Trophoblast cell (in vitro differentiated cells and primary cell): ENCODE data around the gene TNS3.

Experiments
- DNase-seq, 2 donors: peaks; one replicate each; pipeline ENCODE4 v3.0.0-alpha.2; 2016
- H2AFZ ChIP-seq: 2 replicates; pipeline ENCODE4 v1.6.1; 2013; ENCODE audit warnings: low read length, moderate library complexity, mild to moderate bottlenecking; ENCODE audit not compliant: insufficient read depth, poor library complexity
- H2AK5ac ChIP-seq: 2 replicates; pipeline ENCODE4 v1.6.1; 2013; ENCODE audit warnings: mild to moderate bottlenecking, low read length
- H2BK120ac ChIP-seq: 2 replicates; pipeline ENCODE4 v1.6.1; 2013; ENCODE audit warnings: low read length, mild to moderate bottlenecking, moderate library complexity; ENCODE audit not compliant: insufficient read depth, poor library complexity
- H2BK12ac ChIP-seq: 2 replicates; pipeline ENCODE4 v1.6.1; 2013; ENCODE audit warnings: mild to moderate bottlenecking, low read length, moderate library complexity
- H2BK5ac ChIP-seq: 2 replicates; pipeline ENCODE4 v1.6.1; 2013; ENCODE audit warnings: low read length, low read depth, moderate library complexity, mild to moderate bottlenecking; ENCODE audit not compliant: poor library complexity
- H3K14ac ChIP-seq: 2 replicates; pipeline ENCODE4 v1.6.1; 2013; ENCODE audit warnings: mild to moderate bottlenecking, low read length
- H3K18ac ChIP-seq: 2 replicates; pipeline ENCODE4 v1.6.1; 2013; ENCODE audit warnings: mild to moderate bottlenecking, low read length
- H3K23ac ChIP-seq: 2 replicates; pipeline ENCODE4 v1.6.1; 2013; ENCODE audit warnings: low read length
- H3K27ac ChIP-seq: 2 replicates; pipeline ENCODE4 v1.5.1; 2013; ENCODE audit warnings: low read depth, mild to moderate bottlenecking, inconsistent platforms, low read length, moderate library complexity
- H3K27me3 ChIP-seq: 2 replicates; pipeline ENCODE4 v1.6.1; 2013; ENCODE audit warnings: inconsistent platforms, mild to moderate bottlenecking, low read length, moderate library complexity; ENCODE audit not compliant: insufficient read depth
- H3K36me3 ChIP-seq, 2 experiments: 1 replicate in 1 of 2; 2 replicates in 1 of 2; pipeline ENCODE4 v1.6.1; 2013; ENCODE audit warnings: low read length in 2 of 2, mild to moderate bottlenecking in 2 of 2, moderate library complexity in 1 of 2; ENCODE audit not compliant: insufficient read depth in 2 of 2, control insufficient read depth in 1 of 2
- H3K4ac ChIP-seq: 2 replicates; pipeline ENCODE4 v1.6.1; 2013; ENCODE audit warnings: low read depth, mild to moderate bottlenecking, low read length, moderate library complexity
- H3K4me1 ChIP-seq, 2 experiments: 1 replicate in 1 of 2; 2 replicates in 1 of 2; pipeline ENCODE4 v1.6.1; 2013; ENCODE audit warnings: low read length in 2 of 2, mild to moderate bottlenecking in 2 of 2, moderate library complexity in 1 of 2; ENCODE audit not compliant: insufficient read depth in 2 of 2, control insufficient read depth in 1 of 2
- H3K4me2 ChIP-seq: 2 replicates; pipeline ENCODE4 v1.6.1; 2013; ENCODE audit warnings: inconsistent platforms, mild to moderate bottlenecking, low read length, moderate library complexity
- H3K4me3 ChIP-seq: 2 replicates; pipeline ENCODE4 v1.5.1; 2013; ENCODE audit warnings: mild to moderate bottlenecking, low read depth, low read length, inconsistent platforms
- H3K79me1 ChIP-seq: one replicate; pipeline ENCODE4 v1.6.1; 2013; ENCODE audit warnings: low read length
- H3K79me2 ChIP-seq: 2 replicates; pipeline ENCODE4 v1.6.1; 2013; ENCODE audit warnings: low read length, mild to moderate bottlenecking; ENCODE audit not compliant: control insufficient read depth, insufficient read depth, poor library complexity
- H3K9ac ChIP-seq: 2 replicates; pipeline ENCODE4 v1.6.1; 2013; ENCODE audit warnings: mild to moderate bottlenecking, low read length
- H3K9me3 ChIP-seq: 2 replicates; pipeline ENCODE4 v1.6.1; 2013; ENCODE audit warnings: low read depth, mild to moderate bottlenecking, control low read depth, inconsistent platforms, low read length; ENCODE audit not compliant: insufficient read depth
- H4K12ac ChIP-seq: 2 replicates; pipeline ENCODE4 v1.6.1; 2013; ENCODE audit warnings: low read depth, mild to moderate bottlenecking, low read length, moderate library complexity
- H4K8ac ChIP-seq: 2 replicates; pipeline ENCODE4 v1.6.1; 2013; ENCODE audit warnings: low read depth, mild to moderate bottlenecking, low read length, moderate library complexity
- H4K91ac ChIP-seq: one replicate; pipeline ENCODE4 v1.6.1; 2013; ENCODE audit warnings: low read depth, mild to moderate bottlenecking, low read length, moderate library complexity
- WGBS: extraction: QIAGEN DNeasy Blood & Tissue Kit; methylation state at CpG from one replicate; pipeline ENCODE4 v1.1.7; 2013; ENCODE audit warnings: missing lambda C conversion rate; ENCODE audit not compliant: insufficient read length, insufficient coverage; ENCODE audit errors: extremely low coverage; 5-methylcytosine and 5-hydroxymethylcytosine counted together

TNS3 gene

GRCh38 chr7:47557317-47557693 is 24.6 kb downstream of the TNS3 start:
- no CpG with 5 or more reads among the region's 4 CpGs for WGBS
- peak overlapping the region; percentile 43 for H3K14ac ChIP-seq
- no peaks in the 10 kb centered on the region for H3K27me3 ChIP-seq
- peaks cover 34 to 50% of the 10 kb centered on the region in 2 experiments for H3K4me1 ChIP-seq
- H2BK120ac ChIP-seq: peak overlapping the region; percentile 71
- H3K36me3 ChIP-seq: peaks cover 10 to 18% of the 10 kb centered on the region in 2 experiments
- H2BK5ac ChIP-seq: peak overlapping the region; percentile 87
- peak overlapping the region; percentile 95 for H3K27ac ChIP-seq
- peak overlapping the region; percentile 1 for H2AK5ac ChIP-seq
- H3K18ac ChIP-seq: peak overlapping the region; percentile 66
- H3K4me2 ChIP-seq: no peak overlapping the region
- H3K23ac ChIP-seq: no peak overlapping the region
- H3K79me1 ChIP-seq: peaks cover 46% of the 10 kb centered on the region
- peak overlapping the region; percentile 78 for H4K91ac ChIP-seq
- peak overlapping the region; percentile 25 for H3K4ac ChIP-seq
- H4K12ac ChIP-seq: no peak overlapping the region
- no peak overlapping the region for H3K4me3 ChIP-seq
- peak; percentile 83 to 96 for DNase-seq
- no peak overlapping the region for H2AFZ ChIP-seq
- no peaks in the 10 kb centered on the region for H3K9me3 ChIP-seq
- no peak overlapping the region for H3K9ac ChIP-seq
- H2BK12ac ChIP-seq: peak overlapping the region; percentile 1
- H3K79me2 ChIP-seq: peaks cover 26% of the 10 kb centered on the region
- H4K8ac ChIP-seq: peak overlapping the region; percentile 40

GRCh38 chr7:47556511-47557180 is 25.3 kb downstream of the TNS3 start:
- Histone ChIP-seq H2AK5ac (peak overlapping the region; percentile 1), H2BK120ac (peak overlapping the region; percentile 71), H3K14ac (peak overlapping the region; percentile 59), H3K27me3 (no peaks in the 10 kb centered on the region), H4K12ac (no peak overlapping the region), H3K9me3 (no peaks in the 10 kb centered on the region), H3K4me3 (no peak overlapping the region), H3K4me1 (peaks cover 34 to 48% of the 10 kb centered on the region in 2 experiments), H4K91ac (peak overlapping the region; percentile 78), H3K79me1 (peaks cover 46% of the 10 kb centered on the region), H2BK5ac (peak overlapping the region; percentile 7), H3K4me2 (peak overlapping the region; percentile 2), H3K18ac (peak overlapping the region; percentile 66), H3K23ac (no peak overlapping the region), H3K4ac (peak overlapping the region; percentile 25), H2AFZ (peak overlapping the region; percentile 19), H3K36me3 (peaks cover 10 to 20% of the 10 kb centered on the region in 2 experiments), H2BK12ac (peak overlapping the region; percentile 1), H3K27ac (peak overlapping the region; percentile 95), H3K9ac (no peak overlapping the region), H3K79me2 (peaks cover 26% of the 10 kb centered on the region), H4K8ac (peak overlapping the region; percentile 40)
- WGBS: no CpG with 5 or more reads among the region's 13 CpGs
- DNase-seq: peak in 1 of 2 donors; percentile 57

GRCh38 chr7:47553309-47553708 is 28.6 kb downstream of the TNS3 start:
- H2AFZ ChIP-seq: no peak overlapping the region
- peaks cover 15% of the 10 kb centered on the region for H3K79me2 ChIP-seq
- no peak overlapping the region for H2AK5ac ChIP-seq
- WGBS: no CpG with 5 or more reads among the region's 2 CpGs
- H3K27me3 ChIP-seq: no peaks in the 10 kb centered on the region
- H3K79me1 ChIP-seq: peaks cover 19% of the 10 kb centered on the region
- H3K14ac ChIP-seq: no peak overlapping the region
- H2BK5ac ChIP-seq: no peak overlapping the region
- no peak overlapping the region for H4K8ac ChIP-seq
- peaks cover 20 to 26% of the 10 kb centered on the region in 2 experiments for H3K36me3 ChIP-seq
- H2BK12ac ChIP-seq: no peak overlapping the region
- no peak overlapping the region for H3K23ac ChIP-seq
- no peak overlapping the region for H3K18ac ChIP-seq
- no peak overlapping the region for H3K4me2 ChIP-seq
- no peak overlapping the region for H2BK120ac ChIP-seq
- peaks cover 20 to 36% of the 10 kb centered on the region in 2 experiments for H3K4me1 ChIP-seq
- no peak overlapping the region for H4K91ac ChIP-seq
- no peak overlapping the region for H3K27ac ChIP-seq
- H3K9ac ChIP-seq: no peak overlapping the region
- DNase-seq: peak in 1 of 2 donors; percentile 0
- peak overlapping the region; percentile 33 for H3K4ac ChIP-seq
- H3K4me3 ChIP-seq: no peak overlapping the region
- H4K12ac ChIP-seq: no peak overlapping the region
- H3K9me3 ChIP-seq: no peaks in the 10 kb centered on the region

GRCh38 chr7:47552621-47553020 is 29.3 kb downstream of the TNS3 start:
- no peaks in the 10 kb centered on the region for H3K27me3 ChIP-seq
- WGBS: no CpG with 5 or more reads among the region's 3 CpGs
- no peak overlapping the region for H2BK5ac ChIP-seq
- H2BK12ac ChIP-seq: no peak overlapping the region
- H4K8ac ChIP-seq: no peak overlapping the region
- H2AFZ ChIP-seq: no peak overlapping the region
- no peak overlapping the region for H4K12ac ChIP-seq
- no peak overlapping the region for H4K91ac ChIP-seq
- no peak overlapping the region for H3K14ac ChIP-seq
- peak in 1 of 2 donors; percentile 51 for DNase-seq
- no peak overlapping the region for H2BK120ac ChIP-seq
- no peak overlapping the region for H3K18ac ChIP-seq
- peaks cover 16% of the 10 kb centered on the region for H3K79me1 ChIP-seq
- peaks cover 22 to 28% of the 10 kb centered on the region in 2 experiments for H3K36me3 ChIP-seq
- no peak overlapping the region for H2AK5ac ChIP-seq
- H3K4ac ChIP-seq: no peak overlapping the region
- peak overlapping the region; percentile 1 for H3K27ac ChIP-seq
- H3K79me2 ChIP-seq: peaks cover 14% of the 10 kb centered on the region
- no peak overlapping the region for H3K4me2 ChIP-seq
- H3K23ac ChIP-seq: no peak overlapping the region
- H3K9me3 ChIP-seq: no peaks in the 10 kb centered on the region
- H3K4me1 ChIP-seq: peaks cover 18 to 36% of the 10 kb centered on the region in 2 experiments
- no peak overlapping the region for H3K9ac ChIP-seq
- no peak overlapping the region for H3K4me3 ChIP-seq
